SK-N-SH treated with all-trans-retinoic acid at 6 μM for 48 hours (cell line): ENCODE results near the gene HNRNPUL1.

ENCODE experiments used
- ATAC-seq: fragments of 200-7000 bp; cut with Tn5 transposase; 3 replicates; pipeline ENCODE4 v1.9.1; 2020; ENCODE audit warnings: mild to moderate bottlenecking, moderate library complexity
- BACH2 ChIP-seq: fragments of 250-450 bp; sonication (Bioruptor Pico); IDR thresholded peaks from 2 replicates; pipeline ENCODE4 v1.9.0; 2021; ENCODE audit warnings: mild to moderate bottlenecking, borderline replicate concordance
- CREB5 ChIP-seq: fragments of 250-450 bp; sonication (Bioruptor Pico); IDR thresholded peaks from 2 replicates; pipeline ENCODE4 v1.5.1; 2020; ENCODE audit warnings: low read depth, mild to moderate bottlenecking, moderate library complexity
- CSDC2 ChIP-seq: fragments of 250-450 bp; sonication (Bioruptor Pico); IDR thresholded peaks from 2 replicates; pipeline ENCODE4 v1.5.0; 2020; ENCODE audit warnings: mild to moderate bottlenecking, moderate library complexity
- CSRNP3 ChIP-seq: fragments of 250-450 bp; sonication (Bioruptor Pico); IDR thresholded peaks from 2 replicates; pipeline ENCODE4 v1.5.1; 2021; ENCODE audit warnings: mild to moderate bottlenecking, moderate library complexity
- ESRRG ChIP-seq: fragments of 250-450 bp; sonication (Bioruptor Pico); IDR thresholded peaks from 2 replicates; pipeline ENCODE4 v1.6.1; 2021; ENCODE audit warnings: mild to moderate bottlenecking
- GLIS3 ChIP-seq: fragments of 250-450 bp; sonication (Bioruptor Pico); IDR thresholded peaks from 2 replicates; pipeline ENCODE4 v1.5.0; 2020; ENCODE audit warnings: mild to moderate bottlenecking, moderate library complexity
- ISL1 ChIP-seq: fragments of 250-450 bp; sonication (Bioruptor Pico); IDR thresholded peaks from 2 replicates; pipeline ENCODE4 v2.1.2; 2022; ENCODE audit warnings: mild to moderate bottlenecking, moderate library complexity
- OSR1 ChIP-seq: fragments of 250-450 bp; sonication (Bioruptor Pico); IDR thresholded peaks from 2 replicates; pipeline ENCODE4 v1.8.0; 2022; ENCODE audit warnings: moderate library complexity, mild to moderate bottlenecking, inconsistent platforms
- PATZ1 ChIP-seq: fragments of 250-450 bp; sonication (Bioruptor Pico); IDR thresholded peaks from 2 replicates; pipeline ENCODE4 v1.8.0; 2020; ENCODE audit warnings: mild to moderate bottlenecking, moderate library complexity, borderline replicate concordance
- POU6F1 ChIP-seq: fragments of 250-450 bp; sonication (Bioruptor Pico); IDR thresholded peaks from 2 replicates; pipeline ENCODE4 v1.8.0; 2021; ENCODE audit warnings: low read depth, mild to moderate bottlenecking, moderate library complexity, borderline replicate concordance
- PPARA ChIP-seq: fragments of 250-450 bp; sonication (Bioruptor Pico); IDR thresholded peaks from 2 replicates; pipeline ENCODE4 v1.5.0; 2020; ENCODE audit warnings: mild to moderate bottlenecking, borderline replicate concordance
- RARB ChIP-seq: fragments of 250-450 bp; sonication (Bioruptor Pico); IDR thresholded peaks from 2 replicates; pipeline ENCODE4 v1.8.0; 2021; ENCODE audit warnings: mild to moderate bottlenecking, moderate library complexity
- SNAI2 ChIP-seq: fragments of 250-450 bp; sonication (Bioruptor Pico); IDR thresholded peaks from 2 replicates; pipeline ENCODE4 v1.5.0; 2020; ENCODE audit warnings: mild to moderate bottlenecking, moderate library complexity
- TCF4 ChIP-seq: fragments of 250-450 bp; sonication (Bioruptor Pico); IDR thresholded peaks from 2 replicates; pipeline ENCODE4 v1.8.0; 2021; ENCODE audit warnings: mild to moderate bottlenecking, moderate library complexity, borderline replicate concordance
- TOX ChIP-seq: fragments of 250-450 bp; sonication (Bioruptor Pico); IDR thresholded peaks from 2 replicates; pipeline ENCODE4 v1.8.0; 2021; ENCODE audit warnings: mild to moderate bottlenecking, moderate library complexity, borderline replicate concordance
- TSHZ2 ChIP-seq: fragments of 250-450 bp; sonication (Bioruptor Pico); IDR thresholded peaks from 2 replicates; pipeline ENCODE4 v1.5.0; 2020; ENCODE audit warnings: mild to moderate bottlenecking, moderate library complexity
- ZC3H10 ChIP-seq: fragments of 250-450 bp; sonication (Bioruptor Pico); IDR thresholded peaks from 2 replicates; pipeline ENCODE4 v1.5.1; 2021; ENCODE audit warnings: mild to moderate bottlenecking, moderate library complexity
- ZFP3 ChIP-seq: fragments of 250-450 bp; sonication (Bioruptor Pico); IDR thresholded peaks from 2 replicates; pipeline ENCODE4 v1.5.0; 2020; ENCODE audit warnings: mild to moderate bottlenecking, moderate library complexity
- ZFP30 ChIP-seq: fragments of 450-650 bp; formaldehyde crosslinking; IDR thresholded peaks from 2 replicates; pipeline ENCODE4 v1.5.0; 2022; ENCODE audit warnings: mild to moderate bottlenecking, moderate library complexity
- ZNF70 ChIP-seq: fragments of 450-650 bp; formaldehyde crosslinking; IDR thresholded peaks from 2 replicates; pipeline ENCODE4 v1.5.0; 2020; ENCODE audit warnings: mild to moderate bottlenecking, moderate library complexity
- ZNF8 ChIP-seq: fragments of 450-650 bp; formaldehyde crosslinking; IDR thresholded peaks from 2 replicates; pipeline ENCODE4 v1.5.0; 2020; ENCODE audit warnings: mild to moderate bottlenecking, moderate library complexity

The HNRNPUL1 gene

GRCh38 chr19:41297628-41298347 is 33.6 kb downstream of the HNRNPUL1 start:
- no peak for TF ChIP-seq BACH2
- no peak for TF ChIP-seq PATZ1 (CRISPR knock-in tag)
- TF ChIP-seq ZFP3 (CRISPR knock-in tag) = no peak
- no peak for TF ChIP-seq ZC3H10 (CRISPR knock-in tag)
- TF ChIP-seq ZFP30 (CRISPR knock-in tag) = no peak
- no peak for TF ChIP-seq RARB (CRISPR knock-in tag)
- no peak for TF ChIP-seq SNAI2
- TF ChIP-seq TOX (CRISPR knock-in tag) = no peak
- no peak for TF ChIP-seq TSHZ2 (CRISPR knock-in tag)
- no peak for TF ChIP-seq ZNF8 (CRISPR knock-in tag)
- TF ChIP-seq GLIS3 = no peak
- no peak for TF ChIP-seq PPARA (CRISPR knock-in tag)
- TF ChIP-seq OSR1 = no peak
- no peak for TF ChIP-seq ZNF70 (CRISPR knock-in tag)
- no peak for TF ChIP-seq ISL1 (CRISPR knock-in tag)
- TF ChIP-seq POU6F1 (CRISPR knock-in tag) = no peak
- TF ChIP-seq CSDC2 (CRISPR knock-in tag) = no peak
- no peak for TF ChIP-seq CREB5 (CRISPR knock-in tag)
- ATAC-seq = no peak

- TF ChIP-seq TCF4 (CRISPR knock-in tag) (no peak), ZC3H10 (CRISPR knock-in tag) (no peak), ZFP3 (CRISPR knock-in tag) (no peak), PATZ1 (CRISPR knock-in tag) (no peak), POU6F1 (CRISPR knock-in tag) (no peak), ZFP30 (CRISPR knock-in tag) (no peak), ZNF8 (CRISPR knock-in tag) (no peak), ISL1 (CRISPR knock-in tag) (no peak), RARB (CRISPR knock-in tag) (no peak), BACH2 (no peak), PPARA (CRISPR knock-in tag) (no peak), ESRRG (CRISPR knock-in tag) (no peak), SNAI2 (no peak), TOX (CRISPR knock-in tag) (no peak), CSRNP3 (CRISPR knock-in tag) (no peak), CREB5 (CRISPR knock-in tag) (no peak)
- peak; percentile 56 for ATAC-seq
These were observed 34.3 kb downstream of the HNRNPUL1 start for GRCh38 chr19:41298348-41298964.
